Gastrocnemius medialis (tissue), 4 donors: Measurements from ENCODE around the gene HARS1. TPM values are rescaled to one million over a fixed set of nuclear protein-coding genes. Genes with fewer than 3 reads are reported as not detected.

Experiments used
- ATAC-seq, 2 donors: fragments of 150-250 bp; one replicate each; pipeline ENCODE4 v1.9.1; 2016
- DNase-seq, 2 donors: peaks; one replicate each; pipeline ENCODE4 v3.0.0-alpha.2; 2019
- H3K27ac ChIP-seq, 4 donors: fragments of 200-600 bp; sonication (generic); 1 replicate in 1 of 4; 2 replicates in 3 of 4; pipeline ENCODE4 v1.5.1; 2016 to 2018; ENCODE audit warnings: mild to moderate bottlenecking in 2 of 4, moderate library complexity in 1 of 4
- H3K27me3 ChIP-seq, 3 donors: fragments of 200-600 bp; sonication (generic) in 2 of 3; 1 replicate in 1 of 3; 2 replicates in 2 of 3; pipeline versions ENCODE4 v1.5.1 to v1.6.0; 2016 to 2019; ENCODE audit warnings: mild to moderate bottlenecking in 1 of 3, moderate library complexity in 1 of 3
- H3K36me3 ChIP-seq, 2 donors: fragments of 200-600 bp; sonication (generic) in 1 of 2; one replicate each; pipeline ENCODE4 v1.5.1; 2017 to 2018
- H3K4me1 ChIP-seq, 2 donors: fragments of 200-600 bp; sonication (generic) in 1 of 2; one replicate each; pipeline ENCODE4 v1.5.1; 2016 to 2017; ENCODE audit warnings: mild to moderate bottlenecking in 2 of 2
- H3K4me3 ChIP-seq, 4 donors: fragments of 200-600 bp; sonication (generic) in 3 of 4; 1 replicate in 1 of 4; 2 replicates in 3 of 4; pipeline ENCODE4 v1.5.1; 2016 to 2019; ENCODE audit warnings: mild to moderate bottlenecking in 2 of 4
- H3K9me3 ChIP-seq, 3 donors: fragments of 200-600 bp; sonication (generic) in 2 of 3; 1 replicate in 1 of 3; 2 replicates in 2 of 3; pipeline ENCODE4 v1.5.1; 2016 to 2019
- CTCF ChIP-seq, 5 experiments: fragments of 450-650 bp in 3 of 5; fragments of 200-600 bp in 2 of 5; sonication (generic) in 2 of 5; IDR thresholded peaks in 4 of 5; conservative IDR thresholded peaks in 1 of 5; 1 replicate in 4 of 5; 2 replicates in 1 of 5; pipeline ENCODE4 v1.5.1; 2016 to 2019; ENCODE audit warnings: antibody characterized with exemption in 5 of 5, mild to moderate bottlenecking in 3 of 5, moderate library complexity in 3 of 5
- POLR2A ChIP-seq, 2 donors: fragments of 450-650 bp; IDR thresholded peaks; one replicate each; pipeline ENCODE4 v1.6.1; 2017; ENCODE audit warnings: antibody characterized with exemption in 2 of 2, mild to moderate bottlenecking in 2 of 2, moderate library complexity in 2 of 2
- in situ Hi-C, 4 donors: fragments of 200-750 bp; cut with MboI; loops; one replicate each; pipeline versions ENCODE4 v1.15.0 to v1.8.0; 2017; ENCODE audit warnings: low sequenced_read_pairs in 4 of 4
- intact Hi-C: fragments of 100-400 bp; cut with DNase I; formaldehyde crosslinking; loops from one replicate; pipeline ENCODE4 v1.15.1; 2023; ENCODE audit warnings: low total_unique reads
- total RNA-seq, 4 donors: library from RNA; depleted of rRNA; stranded (reverse); fragments of >200 nt; gene quantifications; one replicate each; pipeline versions ENCODE4 v1.1.0 to v1.2.3, GENCODE V29; 2016

The HARS1 gene
- total RNA-seq, result 10 to 100 TPM; 38.2 to 72.9 (median 59.4) TPM

- Histone ChIP-seq H3K4me1 (peaks cover 18 to 40% of the 10 kb centered on the region in 2 donors), H3K36me3 (peaks cover 3 to 52% of the 10 kb centered on the region in 2 donors), H3K9me3 (no peaks in the 10 kb centered on the region), H3K27ac (peak within 1 kb of the TSS; percentile 85 to 93 (median 90)), H3K4me3 (peak within 1 kb of the TSS; percentile 88 to 96 (median 90)), H3K27me3 (no peaks in the 10 kb centered on the region)
- TF ChIP-seq POLR2A (IDR thresholded peaks at IDR 0.05), result peak; percentile 38 to 78
- no peak for TF ChIP-seq CTCF (IDR thresholded peaks at IDR 0.05 in 4 of 5, conservative IDR thresholded peaks at IDR 0.05 in 1 of 5)
- in situ Hi-C loops, result no loop called here
- peak; percentile 97 to 98 for ATAC-seq
- peak; percentile 87 to 90 for DNase-seq
- intact Hi-C loops, result loop anchor here (1.0 to 5.0 kb wide), 4 partner anchors 27 to 290 kb away; partner anchors contain the start of genes ANKHD1, IK, NDUFA2 and WDR55
Observed at GRCh38 chr5:140690941-140691924, at the start of gene HARS1, which contains the start of gene HARS2. Gene HARS1 (minus strand): TSS chr5:140691370. CDS start chr5:140691304, 66 bp downstream. Gene HARS2 (plus strand): TSS chr5:140691455. CDS start chr5:140691649, 194 bp downstream.

- intact Hi-C loops, result no loop called here
- ATAC-seq, result no peak
Observed at GRCh38 chr5:140737486-140737885, 46.3 kb upstream of the HARS1 start.

GRCh38 chr5:140734354-140734753, 43.2 kb upstream of the HARS1 start:
- intact Hi-C loops, result loop anchor here (1.0 to 2.0 kb wide), 2 partner anchors 43 to 362 kb away; partner anchors contain the start of genes HARS1 and HARS2
- Histone ChIP-seq H3K27ac (no peak overlapping the region), H3K4me3 (no peak overlapping the region), H3K27me3 (peaks cover 0 to 7% (median 0%) of the 10 kb centered on the region in 3 donors), H3K9me3 (no peaks in the 10 kb centered on the region), H3K36me3 (no peaks in the 10 kb centered on the region), H3K4me1 (no peaks in the 10 kb centered on the region)
- ATAC-seq, result peak; percentile 74 to 82
- TF ChIP-seq CTCF (IDR thresholded peaks at IDR 0.05 in 4 of 5, conservative IDR thresholded peaks at IDR 0.05 in 1 of 5) (peak; percentile 31 to 65 (median 41)), POLR2A (IDR thresholded peaks at IDR 0.05) (no peak)
- DNase-seq, result no peak
- in situ Hi-C loops, result loop anchor here in 3 of 4 donors (5.0 to 10.0 kb wide), 2 partner anchors 360 to 362 kb away; no protein-coding TSS in a partner anchor

More at GRCh38 chr5:140737486-140737885, 46.3 kb upstream of the HARS1 start:
- in situ Hi-C loops, result loop anchor here in 2 of 4 donors (10.0 kb wide), 1 partner anchor 363 kb away; no protein-coding TSS in a partner anchor
- H3K27me3 ChIP-seq, result no peaks in the 10 kb centered on the region
- no peaks in the 10 kb centered on the region for H3K9me3 ChIP-seq
- H3K27ac ChIP-seq, result no peak overlapping the region
- H3K4me3 ChIP-seq, result no peak overlapping the region
- no peaks in the 10 kb centered on the region for H3K4me1 ChIP-seq
- TF ChIP-seq POLR2A (IDR thresholded peaks at IDR 0.05) (no peak), CTCF (IDR thresholded peaks at IDR 0.05 in 4 of 5, conservative IDR thresholded peaks at IDR 0.05 in 1 of 5) (no peak)
- H3K36me3 ChIP-seq, result no peaks in the 10 kb centered on the region
- no peak for DNase-seq

GRCh38 chr5:140733098-140733497, 41.9 kb upstream of the HARS1 start:
- intact Hi-C loops, result no loop called here
- ATAC-seq (no peak), DNase-seq (no peak)
- Histone ChIP-seq H3K4me3 (no peak overlapping the region), H3K9me3 (no peaks in the 10 kb centered on the region), H3K36me3 (no peaks in the 10 kb centered on the region), H3K4me1 (no peaks in the 10 kb centered on the region), H3K27ac (no peak overlapping the region), H3K27me3 (peaks cover 0 to 7% (median 0%) of the 10 kb centered on the region in 3 donors)
- no peak for TF ChIP-seq CTCF (IDR thresholded peaks at IDR 0.05 in 4 of 5, conservative IDR thresholded peaks at IDR 0.05 in 1 of 5)
- no peak for TF ChIP-seq POLR2A (IDR thresholded peaks at IDR 0.05)
- in situ Hi-C loops, result loop anchor here in 3 of 4 donors (5.0 to 10.0 kb wide), 2 partner anchors 358 to 361 kb away; no protein-coding TSS in a partner anchor
